HFFc6 (cell line): ENCODE data around the gene EEF1AKMT1. TPM values are rescaled to one million over a fixed set of nuclear protein-coding genes. Genes with fewer than 3 reads are reported as not detected.
"Not testable (repeated sequence)": the region's sequence is repeated elsewhere in the genome, so short reads cannot be mapped to it uniquely, and the experiment has no call there.

Experiments used
- DNase-seq: peaks from one replicate; pipeline ENCODE4 v3.0.0-alpha.2; 2018
- H3K27ac Mint-ChIP-seq: 2 replicates; pipeline ENCODE4 v1.8.0; 2020; ENCODE audit warnings: mild to moderate bottlenecking, mixed read lengths
- H3K27me3 Mint-ChIP-seq: 2 replicates; pipeline ENCODE4 v1.8.0; 2021; ENCODE audit warnings: mild to moderate bottlenecking, moderate library complexity, mixed read lengths; ENCODE audit not compliant: insufficient read depth
- H3K36me3 Mint-ChIP-seq: 2 replicates; pipeline ENCODE4 v1.8.0; 2021; ENCODE audit warnings: low read depth, mixed read lengths
- H3K4me1 Mint-ChIP-seq: 2 replicates; pipeline ENCODE4 v1.8.0; 2020; ENCODE audit warnings: low read depth, mixed read lengths
- H3K4me3 Mint-ChIP-seq: 2 replicates; pipeline ENCODE4 v1.8.0; 2020; ENCODE audit warnings: mild to moderate bottlenecking, moderate library complexity, mixed read lengths
- H3K9me3 Mint-ChIP-seq: 2 replicates; pipeline ENCODE4 v1.8.0; 2020; ENCODE audit warnings: mild to moderate bottlenecking, mixed read lengths
- total RNA-seq, 6 experiments: library from RNA; stranded (reverse); fragmentation: NEBNext Ultra II Directional; extraction: Animal tissue kit (Norgen Biotek cat#: 25700); gene quantifications; 2 replicates in 1 of 6; 3 replicates in 5 of 6; pipeline ENCODE4 v1.2.3, GENCODE V29; 2021
- TF ChIP-seq, protein P1 (sequence below): fragments of 200-600 bp; sonication (generic); IDR thresholded peaks from 2 replicates; pipeline ENCODE4 v1.5.0; 2021; ENCODE audit warnings: antibody characterized with exemption, mild to moderate bottlenecking

EEF1AKMT1 gene
- total RNA-seq, 6 experiments from 2014 or later: 10.7 to 17.1 (median 13.0) TPM

DNA sequence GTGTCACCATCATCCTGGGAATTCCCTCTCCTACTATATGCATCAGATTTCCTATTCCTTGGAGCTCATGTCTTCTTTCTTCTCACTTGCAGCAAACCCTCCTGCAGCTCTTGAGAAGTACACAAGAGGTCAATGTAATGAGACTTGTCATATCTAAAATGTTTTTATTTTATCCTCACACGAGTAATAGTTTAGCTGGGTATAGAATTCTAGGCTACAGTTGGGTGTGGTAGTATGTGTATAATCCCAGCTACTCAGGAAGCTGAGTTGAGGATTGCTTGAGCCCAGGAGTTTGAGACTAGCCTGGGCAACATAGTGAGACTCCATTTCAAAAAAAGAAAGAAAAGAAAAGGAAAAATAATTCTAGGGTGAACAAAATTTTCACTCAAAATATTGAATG lies 24.4 kb downstream of the EEF1AKMT1 start:
- TF ChIP-seq, protein P1, sequence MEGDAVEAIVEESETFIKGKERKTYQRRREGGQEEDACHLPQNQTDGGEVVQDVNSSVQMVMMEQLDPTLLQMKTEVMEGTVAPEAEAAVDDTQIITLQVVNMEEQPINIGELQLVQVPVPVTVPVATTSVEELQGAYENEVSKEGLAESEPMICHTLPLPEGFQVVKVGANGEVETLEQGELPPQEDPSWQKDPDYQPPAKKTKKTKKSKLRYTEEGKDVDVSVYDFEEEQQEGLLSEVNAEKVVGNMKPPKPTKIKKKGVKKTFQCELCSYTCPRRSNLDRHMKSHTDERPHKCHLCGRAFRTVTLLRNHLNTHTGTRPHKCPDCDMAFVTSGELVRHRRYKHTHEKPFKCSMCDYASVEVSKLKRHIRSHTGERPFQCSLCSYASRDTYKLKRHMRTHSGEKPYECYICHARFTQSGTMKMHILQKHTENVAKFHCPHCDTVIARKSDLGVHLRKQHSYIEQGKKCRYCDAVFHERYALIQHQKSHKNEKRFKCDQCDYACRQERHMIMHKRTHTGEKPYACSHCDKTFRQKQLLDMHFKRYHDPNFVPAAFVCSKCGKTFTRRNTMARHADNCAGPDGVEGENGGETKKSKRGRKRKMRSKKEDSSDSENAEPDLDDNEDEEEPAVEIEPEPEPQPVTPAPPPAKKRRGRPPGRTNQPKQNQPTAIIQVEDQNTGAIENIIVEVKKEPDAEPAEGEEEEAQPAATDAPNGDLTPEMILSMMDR: no peak

DNA sequence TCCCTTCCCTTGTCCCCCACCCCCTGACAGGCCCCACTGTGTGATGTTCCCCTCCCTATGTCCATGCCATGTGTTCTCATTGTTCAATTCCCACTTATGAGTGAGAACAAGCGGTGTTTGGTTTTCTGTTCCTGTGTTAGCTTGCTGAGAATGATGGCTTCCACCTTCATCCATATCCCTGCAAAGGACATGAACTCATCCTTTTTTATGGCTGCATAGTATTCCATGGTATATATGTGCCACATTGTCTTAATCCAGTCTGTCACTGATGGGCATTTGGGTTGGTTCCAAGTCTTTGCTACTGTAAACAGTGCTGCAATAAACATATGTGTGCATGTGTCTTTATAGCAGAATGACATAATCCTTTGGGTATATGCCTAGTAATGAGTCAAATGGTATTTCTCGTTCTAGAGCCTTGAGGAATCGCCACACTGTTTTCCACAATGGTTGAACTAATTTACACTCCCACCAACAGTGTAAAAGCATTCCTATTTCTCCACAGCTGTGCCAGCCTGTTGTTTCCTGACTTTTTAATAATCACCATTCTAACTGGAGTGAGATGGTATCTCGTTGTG lies 29.8 kb downstream of the EEF1AKMT1 start:
- not testable (repeated sequence) for H3K4me3 Mint-ChIP-seq, H3K9me3 Mint-ChIP-seq, H3K27me3 Mint-ChIP-seq, DNase-seq, H3K4me1 Mint-ChIP-seq, H3K27ac Mint-ChIP-seq
- peaks cover 30% of the 10 kb centered on the region for H3K36me3 Mint-ChIP-seq

More for the DNA sequence above, 24.4 kb downstream of the EEF1AKMT1 start:
- DNase-seq: no peak
- no peaks in the 10 kb centered on the region for H3K4me1 Mint-ChIP-seq
- no peak overlapping the region for H3K4me3 Mint-ChIP-seq
- H3K9me3 Mint-ChIP-seq: peaks cover 37% of the 10 kb centered on the region
- peaks cover 59% of the 10 kb centered on the region for H3K36me3 Mint-ChIP-seq
- H3K27ac Mint-ChIP-seq: no peak overlapping the region
- H3K27me3 Mint-ChIP-seq: no peaks in the 10 kb centered on the region

DNA sequence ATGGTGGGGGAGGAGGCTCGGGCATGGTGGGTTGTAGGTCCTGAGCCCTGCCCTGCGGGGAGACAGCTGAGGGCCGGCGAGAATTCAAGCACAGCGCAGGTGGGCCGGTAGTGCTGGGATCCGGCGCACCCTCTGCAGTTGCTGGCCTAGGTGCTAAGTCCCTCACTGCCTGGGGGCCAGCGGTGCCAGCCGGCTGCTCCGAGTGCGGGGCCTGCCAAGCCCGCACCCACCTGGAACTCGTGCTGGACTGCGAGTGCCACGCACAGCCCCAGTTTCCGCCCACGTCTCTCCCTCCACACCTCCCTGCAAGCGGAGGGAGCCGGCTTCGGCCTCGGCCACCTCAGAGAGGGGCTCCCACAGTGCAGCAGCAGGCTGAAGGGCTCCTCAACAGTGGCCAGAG lies 33.7 kb downstream of the EEF1AKMT1 start:
- Mint-ChIP-seq H3K9me3 (no peaks in the 10 kb centered on the region), H3K4me3 (no peak overlapping the region), H3K27ac (no peak overlapping the region), H3K27me3 (peaks cover 4% of the 10 kb centered on the region; the same call in 1 of the 2 replicates), H3K4me1 (no peaks in the 10 kb centered on the region), H3K36me3 (peaks cover 12% of the 10 kb centered on the region)
- TF ChIP-seq, protein P1: no peak
- DNase-seq: no peak

DNA sequence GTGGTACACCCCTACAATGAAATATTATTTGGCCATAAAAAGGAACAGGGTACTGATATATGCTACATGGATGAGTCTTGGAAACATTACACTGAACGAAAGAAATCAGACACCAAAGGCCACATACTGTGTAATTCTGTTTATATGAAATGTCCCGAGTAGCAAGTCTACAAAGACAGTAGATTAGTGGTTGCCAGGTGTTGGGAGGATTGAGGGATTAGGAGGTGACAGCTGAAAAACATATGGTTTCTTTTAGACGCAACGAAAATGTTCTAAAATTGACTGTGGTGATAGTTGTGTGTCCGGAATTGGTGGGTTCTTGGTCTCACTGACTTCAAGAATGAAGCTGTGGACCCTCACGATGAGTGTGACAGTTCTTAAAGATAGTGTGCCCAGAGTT lies 35.1 kb downstream of the EEF1AKMT1 start:
- TF ChIP-seq, protein P1: no peak
- Mint-ChIP-seq H3K27ac (no peak overlapping the region), H3K4me3 (no peak overlapping the region), H3K27me3 (peaks cover 4% of the 10 kb centered on the region; the same call in 1 of the 2 replicates), H3K4me1 (no peaks in the 10 kb centered on the region), H3K9me3 (no peaks in the 10 kb centered on the region), H3K36me3 (peaks cover 12% of the 10 kb centered on the region)
- DNase-seq: no peak

DNA sequence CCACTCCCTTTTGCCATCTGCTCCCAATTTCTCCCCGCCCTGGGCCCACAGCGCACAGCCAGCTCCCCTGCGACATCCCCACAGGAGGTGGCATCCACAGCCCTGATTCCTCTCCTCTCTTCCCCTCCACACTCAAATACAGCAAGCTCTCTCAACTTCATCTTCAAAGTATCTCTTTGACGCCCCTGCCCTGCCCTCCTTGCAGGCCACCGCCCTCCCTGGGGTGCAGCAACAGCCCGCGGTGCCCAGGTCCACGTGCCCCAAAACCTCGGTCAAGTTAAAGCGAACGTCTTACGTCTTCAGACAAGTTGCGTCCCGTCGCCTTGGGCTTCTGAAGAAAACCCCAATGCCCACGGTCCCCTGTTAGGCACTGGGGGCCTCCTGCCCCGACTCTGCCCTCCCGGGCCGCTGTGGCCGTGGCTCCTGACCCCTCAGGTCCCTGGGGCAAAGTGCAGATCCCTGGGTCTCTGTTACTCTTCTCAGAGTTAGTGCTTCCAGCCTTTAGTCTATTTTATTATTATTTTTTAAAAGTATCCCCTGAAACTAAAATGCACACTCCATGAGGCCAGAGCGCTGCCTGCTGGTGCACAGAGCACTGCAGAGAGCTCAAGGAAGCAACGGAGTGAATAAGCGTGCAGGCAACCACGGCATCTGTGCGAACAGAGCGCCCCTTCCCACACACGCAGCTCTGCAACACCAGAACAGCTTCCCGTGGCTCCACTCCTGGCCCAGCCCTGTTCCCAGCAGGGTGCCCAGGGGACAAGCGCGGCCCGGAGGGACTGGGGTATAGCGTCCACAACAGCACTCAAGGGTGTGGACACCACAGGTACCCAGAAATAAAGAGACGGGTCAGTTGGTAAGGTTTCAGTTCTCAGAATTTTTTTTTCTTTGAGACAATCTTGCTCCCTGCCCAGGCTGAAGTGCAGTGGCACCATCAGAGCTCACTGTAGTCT lies 43.9 kb downstream of the EEF1AKMT1 start:
- Mint-ChIP-seq H3K4me1 (no peaks in the 10 kb centered on the region), H3K27ac (no peak overlapping the region), H3K27me3 (peaks cover 2% of the 10 kb centered on the region; the same call in 1 of the 2 replicates), H3K4me3 (no peak overlapping the region), H3K9me3 (no peaks in the 10 kb centered on the region), H3K36me3 (peaks cover 18% of the 10 kb centered on the region)
- TF ChIP-seq, protein P1: no peak
- no peak for DNase-seq
